Measurements from ENCODE around the gene RAB23. TPM values are rescaled to one million over a fixed set of nuclear protein-coding genes. Genes with fewer than 3 reads are reported as not detected.

The RAB23 gene
- total and polyA plus RNA-seq, 2 experiments from 2014 or later: 5.2 to 16.7 TPM

DNA sequence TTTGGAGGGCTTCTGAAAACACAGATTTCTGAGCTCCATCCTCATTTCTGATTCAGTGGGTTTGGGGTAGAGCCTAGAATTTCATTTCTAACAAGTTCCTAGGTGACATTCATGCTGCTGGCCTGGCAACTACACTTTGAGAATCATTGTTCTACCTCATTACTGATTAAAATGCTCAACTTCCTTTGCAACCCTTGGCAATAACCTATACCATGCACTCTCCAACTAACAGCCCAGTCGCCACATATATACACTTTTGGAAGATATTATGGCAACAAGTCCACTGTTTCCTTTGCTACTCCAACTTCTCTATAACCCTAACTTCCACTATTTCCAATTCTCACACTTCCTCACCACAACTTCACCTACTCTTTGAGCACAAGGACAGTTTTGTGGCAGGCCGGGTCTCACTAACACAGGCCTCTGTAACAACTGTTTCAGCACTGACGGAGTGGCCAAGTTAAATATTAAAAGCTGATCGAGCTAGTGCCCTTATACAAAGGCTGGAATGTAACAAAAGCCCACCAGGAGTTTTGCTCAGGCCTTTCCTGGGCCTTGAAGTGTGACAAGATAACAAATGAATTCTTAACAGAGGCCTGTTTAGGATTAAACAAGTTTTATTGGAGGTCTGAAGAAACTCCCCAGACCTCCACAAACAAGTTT is 32.1 kb upstream of the RAB23 start (continued):
- TF ChIP-seq ZNF331 (CRISPR knock-in tag; IDR thresholded peaks at IDR 0.05; ENCODE audit: low read depth): no peak
- TF ChIP-seq EZH2 (IDR thresholded peaks at IDR 0.05; ENCODE audit: low read depth, unreplicated experiment): no peak

DNA sequence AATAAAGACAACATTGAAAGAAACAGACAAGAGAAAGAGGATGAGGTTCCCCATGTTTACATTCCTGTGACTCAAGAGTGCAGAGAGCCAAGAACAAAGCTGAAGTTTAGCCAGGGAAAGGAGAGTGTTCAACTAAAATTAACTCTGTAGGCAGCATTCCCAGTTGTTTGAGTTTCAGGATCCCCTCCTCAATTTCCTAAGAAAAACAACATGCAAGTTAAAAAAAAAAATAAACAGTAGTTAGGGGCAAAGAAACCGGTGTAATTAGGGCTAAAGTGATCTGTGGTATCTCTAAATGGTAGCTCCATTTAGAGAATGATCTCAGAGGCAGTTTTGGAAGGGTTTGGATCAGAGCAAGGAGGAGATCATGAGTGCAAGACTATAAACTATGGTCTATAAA is 30.9 kb upstream of the RAB23 start:
- Histone ChIP-seq H3F3A (replicated peaks; ENCODE audit: low read depth) (no peaks in the 10 kb centered on the region), H3K4me2 (no peak overlapping the region), H3K4me1 (ENCODE audit: insufficient read depth) (no peaks in the 10 kb centered on the region), H2AFZ (peak overlapping the region; percentile 21; the same call in 1 of the 2 replicates), H3K36me3 (ENCODE audit: insufficient read depth) (no peaks in the 10 kb centered on the region), H3K27me3 (ENCODE audit: insufficient read depth) (no peaks in the 10 kb centered on the region), H3K79me2 (replicated peaks; ENCODE audit: insufficient read depth) (no peaks in the 10 kb centered on the region), H4K20me1 (replicated peaks; ENCODE audit: insufficient read depth) (no peaks in the 10 kb centered on the region), H3K9me2 (ENCODE audit: insufficient read depth) (no peaks in the 10 kb centered on the region), H3K4me3 (no peak overlapping the region), H3K27ac (ENCODE audit: low read depth) (no peak overlapping the region)
- ATAC-seq (no peak), DNase-seq (ENCODE audit: low spot score) (no peak)
- Mint-ChIP-seq H3K4me3 (no peak overlapping the region), H3K9me3 (no peaks in the 10 kb centered on the region), H3K4me1 (no peaks in the 10 kb centered on the region), H3K36me3 (ENCODE audit: low read depth) (no peaks in the 10 kb centered on the region), H3K27me3 (ENCODE audit: insufficient read depth, low read depth, poor library complexity) (peaks cover 2% of the 10 kb centered on the region), H3K27ac (no peak overlapping the region)
- TF ChIP-seq JUNB (IDR thresholded peaks at IDR 0.05; ENCODE audit: unreplicated experiment) (no peak), EZH2 (IDR thresholded peaks at IDR 0.05; ENCODE audit: low read depth, unreplicated experiment) (no peak), ZNF331 (CRISPR knock-in tag; IDR thresholded peaks at IDR 0.05; ENCODE audit: low read depth) (no peak), ZNF114 (CRISPR knock-in tag; IDR thresholded peaks at IDR 0.05) (no peak), STAT1 (IDR thresholded peaks at IDR 0.05; ENCODE audit: unreplicated experiment) (no peak), NANOG (IDR thresholded peaks at IDR 0.05; ENCODE audit: borderline replicate concordance) (no peak), EZH2phosphoT487 (IDR thresholded peaks at IDR 0.05; ENCODE audit: unreplicated experiment) (no peak), CREB1 (CRISPR knock-in tag; IDR thresholded peaks at IDR 0.05; ENCODE audit: low read depth) (no peak), POLR2AphosphoS5 (IDR thresholded peaks at IDR 0.05; ENCODE audit: low read depth) (no peak)
- TF ChIP-seq, protein P1, sequence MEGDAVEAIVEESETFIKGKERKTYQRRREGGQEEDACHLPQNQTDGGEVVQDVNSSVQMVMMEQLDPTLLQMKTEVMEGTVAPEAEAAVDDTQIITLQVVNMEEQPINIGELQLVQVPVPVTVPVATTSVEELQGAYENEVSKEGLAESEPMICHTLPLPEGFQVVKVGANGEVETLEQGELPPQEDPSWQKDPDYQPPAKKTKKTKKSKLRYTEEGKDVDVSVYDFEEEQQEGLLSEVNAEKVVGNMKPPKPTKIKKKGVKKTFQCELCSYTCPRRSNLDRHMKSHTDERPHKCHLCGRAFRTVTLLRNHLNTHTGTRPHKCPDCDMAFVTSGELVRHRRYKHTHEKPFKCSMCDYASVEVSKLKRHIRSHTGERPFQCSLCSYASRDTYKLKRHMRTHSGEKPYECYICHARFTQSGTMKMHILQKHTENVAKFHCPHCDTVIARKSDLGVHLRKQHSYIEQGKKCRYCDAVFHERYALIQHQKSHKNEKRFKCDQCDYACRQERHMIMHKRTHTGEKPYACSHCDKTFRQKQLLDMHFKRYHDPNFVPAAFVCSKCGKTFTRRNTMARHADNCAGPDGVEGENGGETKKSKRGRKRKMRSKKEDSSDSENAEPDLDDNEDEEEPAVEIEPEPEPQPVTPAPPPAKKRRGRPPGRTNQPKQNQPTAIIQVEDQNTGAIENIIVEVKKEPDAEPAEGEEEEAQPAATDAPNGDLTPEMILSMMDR (conservative IDR thresholded peaks at IDR 0.05; ENCODE audit: low read depth in 2 of 2): no peak
- TF ChIP-seq, protein P2, sequence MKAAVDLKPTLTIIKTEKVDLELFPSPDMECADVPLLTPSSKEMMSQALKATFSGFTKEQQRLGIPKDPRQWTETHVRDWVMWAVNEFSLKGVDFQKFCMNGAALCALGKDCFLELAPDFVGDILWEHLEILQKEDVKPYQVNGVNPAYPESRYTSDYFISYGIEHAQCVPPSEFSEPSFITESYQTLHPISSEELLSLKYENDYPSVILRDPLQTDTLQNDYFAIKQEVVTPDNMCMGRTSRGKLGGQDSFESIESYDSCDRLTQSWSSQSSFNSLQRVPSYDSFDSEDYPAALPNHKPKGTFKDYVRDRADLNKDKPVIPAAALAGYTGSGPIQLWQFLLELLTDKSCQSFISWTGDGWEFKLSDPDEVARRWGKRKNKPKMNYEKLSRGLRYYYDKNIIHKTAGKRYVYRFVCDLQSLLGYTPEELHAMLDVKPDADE (IDR thresholded peaks at IDR 0.05): no peak
- TF ChIP-seq, protein P3, sequence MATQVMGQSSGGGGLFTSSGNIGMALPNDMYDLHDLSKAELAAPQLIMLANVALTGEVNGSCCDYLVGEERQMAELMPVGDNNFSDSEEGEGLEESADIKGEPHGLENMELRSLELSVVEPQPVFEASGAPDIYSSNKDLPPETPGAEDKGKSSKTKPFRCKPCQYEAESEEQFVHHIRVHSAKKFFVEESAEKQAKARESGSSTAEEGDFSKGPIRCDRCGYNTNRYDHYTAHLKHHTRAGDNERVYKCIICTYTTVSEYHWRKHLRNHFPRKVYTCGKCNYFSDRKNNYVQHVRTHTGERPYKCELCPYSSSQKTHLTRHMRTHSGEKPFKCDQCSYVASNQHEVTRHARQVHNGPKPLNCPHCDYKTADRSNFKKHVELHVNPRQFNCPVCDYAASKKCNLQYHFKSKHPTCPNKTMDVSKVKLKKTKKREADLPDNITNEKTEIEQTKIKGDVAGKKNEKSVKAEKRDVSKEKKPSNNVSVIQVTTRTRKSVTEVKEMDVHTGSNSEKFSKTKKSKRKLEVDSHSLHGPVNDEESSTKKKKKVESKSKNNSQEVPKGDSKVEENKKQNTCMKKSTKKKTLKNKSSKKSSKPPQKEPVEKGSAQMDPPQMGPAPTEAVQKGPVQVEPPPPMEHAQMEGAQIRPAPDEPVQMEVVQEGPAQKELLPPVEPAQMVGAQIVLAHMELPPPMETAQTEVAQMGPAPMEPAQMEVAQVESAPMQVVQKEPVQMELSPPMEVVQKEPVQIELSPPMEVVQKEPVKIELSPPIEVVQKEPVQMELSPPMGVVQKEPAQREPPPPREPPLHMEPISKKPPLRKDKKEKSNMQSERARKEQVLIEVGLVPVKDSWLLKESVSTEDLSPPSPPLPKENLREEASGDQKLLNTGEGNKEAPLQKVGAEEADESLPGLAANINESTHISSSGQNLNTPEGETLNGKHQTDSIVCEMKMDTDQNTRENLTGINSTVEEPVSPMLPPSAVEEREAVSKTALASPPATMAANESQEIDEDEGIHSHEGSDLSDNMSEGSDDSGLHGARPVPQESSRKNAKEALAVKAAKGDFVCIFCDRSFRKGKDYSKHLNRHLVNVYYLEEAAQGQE (IDR thresholded peaks at IDR 0.05; ENCODE audit: unreplicated experiment): no peak
- TF ChIP-seq, protein P4, sequence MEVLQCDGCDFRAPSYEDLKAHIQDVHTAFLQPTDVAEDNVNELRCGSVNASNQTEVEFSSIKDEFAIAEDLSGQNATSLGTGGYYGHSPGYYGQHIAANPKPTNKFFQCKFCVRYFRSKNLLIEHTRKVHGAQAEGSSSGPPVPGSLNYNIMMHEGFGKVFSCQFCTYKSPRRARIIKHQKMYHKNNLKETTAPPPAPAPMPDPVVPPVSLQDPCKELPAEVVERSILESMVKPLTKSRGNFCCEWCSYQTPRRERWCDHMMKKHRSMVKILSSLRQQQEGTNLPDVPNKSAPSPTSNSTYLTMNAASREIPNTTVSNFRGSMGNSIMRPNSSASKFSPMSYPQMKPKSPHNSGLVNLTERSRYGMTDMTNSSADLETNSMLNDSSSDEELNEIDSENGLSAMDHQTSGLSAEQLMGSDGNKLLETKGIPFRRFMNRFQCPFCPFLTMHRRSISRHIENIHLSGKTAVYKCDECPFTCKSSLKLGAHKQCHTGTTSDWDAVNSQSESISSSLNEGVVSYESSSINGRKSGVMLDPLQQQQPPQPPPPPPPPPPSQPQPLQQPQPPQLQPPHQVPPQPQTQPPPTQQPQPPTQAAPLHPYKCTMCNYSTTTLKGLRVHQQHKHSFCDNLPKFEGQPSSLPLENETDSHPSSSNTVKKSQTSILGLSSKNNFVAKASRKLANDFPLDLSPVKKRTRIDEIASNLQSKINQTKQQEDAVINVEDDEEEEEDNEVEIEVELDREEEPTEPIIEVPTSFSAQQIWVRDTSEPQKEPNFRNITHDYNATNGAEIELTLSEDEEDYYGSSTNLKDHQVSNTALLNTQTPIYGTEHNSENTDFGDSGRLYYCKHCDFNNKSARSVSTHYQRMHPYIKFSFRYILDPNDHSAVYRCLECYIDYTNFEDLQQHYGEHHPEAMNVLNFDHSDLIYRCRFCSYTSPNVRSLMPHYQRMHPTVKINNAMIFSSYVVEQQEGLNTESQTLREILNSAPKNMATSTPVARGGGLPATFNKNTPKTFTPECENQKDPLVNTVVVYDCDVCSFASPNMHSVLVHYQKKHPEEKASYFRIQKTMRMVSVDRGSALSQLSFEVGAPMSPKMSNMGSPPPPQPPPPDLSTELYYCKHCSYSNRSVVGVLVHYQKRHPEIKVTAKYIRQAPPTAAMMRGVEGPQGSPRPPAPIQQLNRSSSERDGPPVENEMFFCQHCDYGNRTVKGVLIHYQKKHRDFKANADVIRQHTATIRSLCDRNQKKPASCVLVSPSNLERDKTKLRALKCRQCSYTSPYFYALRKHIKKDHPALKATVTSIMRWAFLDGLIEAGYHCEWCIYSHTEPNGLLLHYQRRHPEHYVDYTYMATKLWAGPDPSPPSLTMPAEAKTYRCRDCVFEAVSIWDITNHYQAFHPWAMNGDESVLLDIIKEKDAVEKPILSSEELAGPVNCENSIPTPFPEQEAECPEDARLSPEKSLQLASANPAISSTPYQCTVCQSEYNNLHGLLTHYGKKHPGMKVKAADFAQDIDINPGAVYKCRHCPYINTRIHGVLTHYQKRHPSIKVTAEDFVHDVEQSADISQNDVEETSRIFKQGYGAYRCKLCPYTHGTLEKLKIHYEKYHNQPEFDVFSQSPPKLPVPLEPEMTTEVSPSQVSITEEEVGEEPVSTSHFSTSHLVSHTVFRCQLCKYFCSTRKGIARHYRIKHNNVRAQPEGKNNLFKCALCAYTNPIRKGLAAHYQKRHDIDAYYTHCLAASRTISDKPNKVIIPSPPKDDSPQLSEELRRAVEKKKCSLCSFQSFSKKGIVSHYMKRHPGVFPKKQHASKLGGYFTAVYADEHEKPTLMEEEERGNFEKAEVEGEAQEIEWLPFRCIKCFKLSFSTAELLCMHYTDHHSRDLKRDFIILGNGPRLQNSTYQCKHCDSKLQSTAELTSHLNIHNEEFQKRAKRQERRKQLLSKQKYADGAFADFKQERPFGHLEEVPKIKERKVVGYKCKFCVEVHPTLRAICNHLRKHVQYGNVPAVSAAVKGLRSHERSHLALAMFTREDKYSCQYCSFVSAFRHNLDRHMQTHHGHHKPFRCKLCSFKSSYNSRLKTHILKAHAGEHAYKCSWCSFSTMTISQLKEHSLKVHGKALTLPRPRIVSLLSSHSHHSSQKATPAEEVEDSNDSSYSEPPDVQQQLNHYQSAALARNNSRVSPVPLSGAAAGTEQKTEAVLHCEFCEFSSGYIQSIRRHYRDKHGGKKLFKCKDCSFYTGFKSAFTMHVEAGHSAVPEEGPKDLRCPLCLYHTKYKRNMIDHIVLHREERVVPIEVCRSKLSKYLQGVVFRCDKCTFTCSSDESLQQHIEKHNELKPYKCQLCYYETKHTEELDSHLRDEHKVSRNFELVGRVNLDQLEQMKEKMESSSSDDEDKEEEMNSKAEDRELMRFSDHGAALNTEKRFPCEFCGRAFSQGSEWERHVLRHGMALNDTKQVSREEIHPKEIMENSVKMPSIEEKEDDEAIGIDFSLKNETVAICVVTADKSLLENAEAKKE (CRISPR knock-in tag; IDR thresholded peaks at IDR 0.05): no peak

All from GM23338 (cell line).